GM19452 (cell line): Measurements from ENCODE around the gene COL4A2.

Experiments
- ATAC-seq: cut with Tn5 transposase; IDR thresholded peaks from one replicate; pipeline ENCODE4 v1.9.1; 2021; ENCODE audit not compliant: unreplicated experiment

The COL4A2 gene

DNA sequence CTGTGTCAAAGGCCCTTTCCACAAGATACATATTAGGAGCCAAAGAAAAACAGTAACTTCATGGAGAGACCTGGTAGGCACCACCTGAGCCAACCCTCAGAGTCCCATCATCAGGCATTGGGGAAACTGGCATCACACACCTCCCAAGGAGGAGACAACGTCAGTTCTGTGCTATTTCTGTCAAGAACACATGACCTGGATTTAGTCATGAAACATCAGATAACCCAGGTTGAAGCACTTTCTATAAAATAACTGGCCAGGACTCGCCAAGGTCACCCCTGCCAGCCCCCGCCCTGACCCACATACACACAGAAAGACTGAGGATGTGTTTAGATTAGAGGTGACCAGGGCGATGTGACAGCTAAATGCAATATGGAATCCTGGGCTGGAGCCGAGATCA is 35.8 kb upstream of the COL4A2 start:
- no peak for ATAC-seq

DNA sequence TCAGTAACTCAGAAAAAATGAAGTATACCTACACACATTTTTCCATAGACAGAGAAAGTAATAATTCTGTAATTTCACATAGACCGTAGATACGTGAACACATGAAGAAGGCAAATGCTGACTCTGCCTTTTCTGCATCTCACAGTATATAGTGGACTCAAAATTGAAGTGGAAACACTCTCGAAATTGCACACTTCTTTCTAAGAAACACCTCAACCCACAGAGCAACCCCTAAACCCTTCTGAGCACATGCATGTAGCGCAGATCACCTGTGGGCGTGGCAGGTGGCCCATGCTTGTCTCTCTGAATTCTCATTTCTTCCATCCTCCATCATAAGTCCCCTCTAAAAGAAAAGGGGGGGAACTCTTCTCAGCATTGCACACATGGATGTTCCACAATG is 34.9 kb upstream of the COL4A2 start:
- no peak for ATAC-seq

GRCh38 chr13:110272651-110273050 is 34.4 kb upstream of the COL4A2 start:
- no peak for ATAC-seq

GRCh38 chr13:110273254-110273653 is 33.8 kb upstream of the COL4A2 start:
- ATAC-seq = no peak

GRCh38 chr13:110274687-110275086 is 32.4 kb upstream of the COL4A2 start:
- no peak for ATAC-seq

DNA sequence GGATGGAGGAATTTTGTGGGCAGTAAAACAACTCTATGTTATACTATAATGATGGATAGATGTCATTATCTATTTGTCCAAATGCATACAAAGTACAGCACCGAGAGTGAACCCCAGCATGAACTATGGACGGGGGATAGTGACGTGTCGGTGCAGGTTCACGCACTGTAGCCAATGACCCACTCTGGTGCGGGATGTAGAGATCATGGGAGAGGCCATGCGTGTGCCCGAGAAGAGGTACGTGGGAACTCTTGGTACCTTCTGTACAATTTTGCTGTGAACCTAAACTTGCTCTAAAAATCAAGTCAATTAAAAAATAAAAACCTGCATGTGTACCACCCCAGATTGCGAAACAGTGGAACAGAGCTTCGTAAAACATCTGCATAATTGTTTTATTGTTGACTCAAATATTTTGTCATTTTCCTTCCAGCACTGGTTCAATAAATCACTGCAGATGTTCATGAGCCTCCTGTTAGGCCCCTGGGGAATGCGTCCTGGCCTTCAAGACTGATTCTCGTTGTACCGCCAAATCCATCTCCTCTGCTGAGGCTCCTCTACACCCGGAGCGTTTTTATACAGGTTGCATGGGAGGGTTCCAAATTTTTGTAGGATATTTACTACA is 31.0 kb upstream of the COL4A2 start:
- ATAC-seq = no peak

DNA sequence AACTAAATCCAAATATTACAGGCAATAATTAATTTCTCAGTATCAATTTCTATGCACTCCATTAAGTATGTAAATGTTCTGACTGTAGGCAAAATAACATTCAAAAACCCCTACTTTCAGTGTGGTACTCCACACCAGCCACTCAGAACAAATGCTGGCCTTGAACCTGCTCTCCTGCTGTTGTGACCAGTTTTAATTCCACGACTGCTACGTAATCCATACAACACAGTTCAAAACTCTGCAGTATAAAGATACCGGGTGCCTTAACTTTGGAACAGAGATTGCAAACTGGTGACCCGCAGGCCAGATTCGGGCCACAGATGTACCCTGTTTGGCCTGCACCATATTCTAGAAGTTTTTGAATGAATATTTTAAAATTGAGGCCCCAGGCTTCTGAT is 30.5 kb upstream of the COL4A2 start:
- no peak for ATAC-seq

GRCh38 chr13:110277357-110277975 is 29.6 kb upstream of the COL4A2 start:
- ATAC-seq = no peak

DNA sequence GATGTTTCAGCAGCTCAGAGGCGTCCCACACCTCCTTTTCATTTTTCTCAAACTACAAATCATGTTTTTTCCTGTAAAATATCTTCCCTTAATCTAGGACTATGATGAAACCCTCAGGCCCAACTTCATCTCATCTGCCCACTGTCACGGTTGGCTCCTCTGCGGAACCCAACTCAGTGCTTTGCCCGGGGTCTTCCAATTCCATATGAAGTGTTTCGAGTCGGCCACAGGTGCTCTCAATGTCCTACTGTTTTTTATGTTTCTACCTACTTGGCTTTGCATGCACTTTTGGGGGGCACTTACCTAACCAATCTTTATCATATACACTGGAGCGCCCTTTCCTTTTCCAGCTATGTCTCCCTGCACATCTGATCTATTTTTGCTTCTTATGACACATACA is 28.2 kb upstream of the COL4A2 start:
- no peak for ATAC-seq

GRCh38 chr13:110279684-110280083 is 27.4 kb upstream of the COL4A2 start:
- ATAC-seq = no peak

- ATAC-seq = no peak
These were observed 26.8 kb upstream of the COL4A2 start for GRCh38 chr13:110280231-110280813.

DNA sequence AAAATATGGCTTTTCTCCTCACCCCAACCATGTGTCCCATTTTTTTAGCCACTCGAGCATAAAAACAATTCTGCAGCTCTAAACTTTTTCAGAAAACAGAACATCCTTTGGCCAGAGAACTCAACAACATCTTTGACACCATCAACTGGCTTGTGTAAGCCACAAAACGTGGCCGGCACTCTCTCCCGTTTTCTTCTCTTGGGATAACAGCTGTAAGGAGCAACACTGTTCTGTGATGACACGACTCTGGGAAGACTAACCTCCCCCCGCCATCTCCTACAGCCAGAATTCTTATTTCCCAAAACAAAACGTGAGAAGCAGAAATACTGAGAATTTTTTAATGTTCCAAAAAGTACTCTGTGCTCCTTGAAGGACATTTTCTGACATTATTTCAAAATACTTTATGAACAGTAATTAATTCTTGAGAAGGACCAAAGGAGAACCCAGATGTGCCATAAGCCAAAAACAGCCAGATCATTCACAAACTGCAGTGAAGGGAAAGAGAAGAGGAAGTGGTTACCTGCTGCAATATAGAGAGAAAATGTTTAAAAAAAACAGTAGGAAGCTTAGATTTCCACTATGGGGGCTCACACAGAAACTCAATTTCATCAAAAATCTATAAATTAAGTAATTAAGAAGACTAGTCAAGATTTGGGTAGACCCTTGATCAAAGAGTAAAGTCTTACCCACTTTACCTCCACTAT is 25.9 kb upstream of the COL4A2 start:
- ATAC-seq = no peak

GRCh38 chr13:110281736-110282135 is 25.3 kb upstream of the COL4A2 start:
- no peak for ATAC-seq

DNA sequence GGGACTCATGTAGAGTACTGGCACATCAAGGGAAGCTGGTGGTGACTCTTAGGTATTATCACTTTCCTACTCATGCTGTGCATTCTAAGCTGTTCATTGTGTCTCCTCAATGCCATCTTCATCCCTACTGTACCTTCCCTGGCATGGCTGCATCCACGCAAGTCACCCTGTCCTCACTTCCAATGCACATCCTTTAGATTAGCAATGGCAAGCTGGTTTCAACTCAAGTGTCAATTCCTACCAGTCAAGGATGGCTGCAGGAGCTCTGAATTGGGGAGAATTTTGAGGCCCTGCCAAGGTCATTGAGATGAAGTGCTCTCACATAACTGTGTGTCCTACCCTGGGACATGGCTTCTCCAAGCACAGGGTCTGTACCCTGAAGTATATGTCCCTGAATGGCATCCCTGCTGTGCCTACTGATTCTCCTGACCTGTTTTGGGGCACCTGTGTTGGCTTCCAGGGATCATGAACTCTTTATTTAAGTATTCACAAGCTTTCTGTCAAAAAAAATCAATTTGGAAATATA is 24.7 kb upstream of the COL4A2 start:
- ATAC-seq = no peak

- no peak for ATAC-seq
These were observed 23.2 kb upstream of the COL4A2 start for GRCh38 chr13:110283736-110284517.

- ATAC-seq = no peak
These were observed 22.2 kb upstream of the COL4A2 start for GRCh38 chr13:110284779-110285484.

DNA sequence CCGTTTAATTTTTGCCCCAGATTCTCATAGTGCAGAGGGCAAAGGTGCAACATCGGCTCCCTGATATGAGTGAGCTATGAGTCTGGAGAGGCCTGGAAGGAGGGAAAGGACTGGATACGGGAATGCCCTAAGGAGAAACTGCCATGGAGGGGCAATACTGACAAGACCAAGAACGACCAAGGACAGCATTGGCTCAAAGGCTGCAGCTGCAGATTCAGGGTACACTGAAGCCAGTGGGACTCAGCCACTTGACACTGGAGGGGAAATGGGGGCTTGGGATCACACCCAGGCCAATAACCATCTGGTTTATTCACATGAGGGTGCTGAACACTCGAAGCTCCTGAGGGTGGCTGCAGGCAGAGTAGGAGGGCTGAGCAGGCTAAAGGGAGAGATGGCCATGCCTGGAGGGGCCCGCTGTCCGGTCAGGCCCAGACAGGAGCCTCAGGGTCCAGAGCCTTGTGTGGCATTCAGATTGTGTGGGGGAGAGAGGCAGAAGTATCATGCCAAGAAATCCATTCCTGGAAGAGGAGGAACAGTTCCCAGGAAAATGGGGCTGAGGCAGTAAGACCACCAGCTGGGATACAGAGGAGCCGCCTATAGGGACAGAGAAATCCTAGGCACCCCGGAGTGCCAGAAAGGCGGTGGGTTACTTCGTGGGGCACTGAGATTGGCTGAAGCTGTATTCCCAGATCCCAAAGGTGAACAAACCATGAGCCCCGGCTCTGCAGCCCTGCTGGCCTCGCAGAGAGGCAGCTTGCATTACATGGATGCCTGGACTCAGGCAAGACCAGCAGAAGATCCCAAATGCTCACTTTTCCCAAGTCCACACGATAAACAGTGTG is 20.9 kb upstream of the COL4A2 start:
- ATAC-seq = no peak

GRCh38 chr13:110286833-110287819 is 20.0 kb upstream of the COL4A2 start:
- ATAC-seq = no peak
